ENCODE results near the gene TMEM258.

TMEM258 gene

GRCh38 chr11:61744181-61744580, 48.2 kb downstream of the TMEM258 start:
- Mint-ChIP-seq H3K27me3 (peaks cover 2% of the 10 kb centered on the region), H3K27ac (no peak overlapping the region), H3K4me1 (ENCODE audit: low read depth) (no peaks in the 10 kb centered on the region), H3K4me3 (no peak overlapping the region), H3K9me3 (no peaks in the 10 kb centered on the region), H3K36me3 (ENCODE audit: low read depth) (no peaks in the 10 kb centered on the region)

- Mint-ChIP-seq H3K9me3 (no peaks in the 10 kb centered on the region), H3K27me3 (no peaks in the 10 kb centered on the region), H3K4me1 (ENCODE audit: low read depth) (no peaks in the 10 kb centered on the region), H3K27ac (no peak overlapping the region), H3K36me3 (ENCODE audit: low read depth) (no peaks in the 10 kb centered on the region), H3K4me3 (no peak overlapping the region)
These were observed 48.8 kb downstream of the TMEM258 start for GRCh38 chr11:61743486-61744095.

GRCh38 chr11:61742391-61742790, 50.0 kb downstream of the TMEM258 start:
- Mint-ChIP-seq H3K9me3 (no peaks in the 10 kb centered on the region), H3K36me3 (ENCODE audit: low read depth) (no peaks in the 10 kb centered on the region), H3K27me3 (no peaks in the 10 kb centered on the region), H3K4me3 (no peak overlapping the region), H3K27ac (no peak overlapping the region), H3K4me1 (ENCODE audit: low read depth) (no peaks in the 10 kb centered on the region)

GRCh38 chr11:61739966-61740365, 52.4 kb downstream of the TMEM258 start:
- Mint-ChIP-seq H3K27ac (no peak overlapping the region), H3K9me3 (no peaks in the 10 kb centered on the region), H3K36me3 (ENCODE audit: low read depth) (no peaks in the 10 kb centered on the region), H3K4me1 (ENCODE audit: low read depth) (no peaks in the 10 kb centered on the region), H3K4me3 (no peak overlapping the region), H3K27me3 (no peaks in the 10 kb centered on the region)

- H3K9me3 Mint-ChIP-seq = no peaks in the 10 kb centered on the region
These were observed 53.0 kb downstream of the TMEM258 start for GRCh38 chr11:61739413-61739812.

More at GRCh38 chr11:61739413-61739812, 53.0 kb downstream of the TMEM258 start:
- H3K36me3 Mint-ChIP-seq (ENCODE audit: low read depth) = no peaks in the 10 kb centered on the region
- H3K27me3 Mint-ChIP-seq = no peaks in the 10 kb centered on the region
- no peak overlapping the region for H3K4me3 Mint-ChIP-seq
- no peaks in the 10 kb centered on the region for H3K4me1 Mint-ChIP-seq (ENCODE audit: low read depth)
- H3K27ac Mint-ChIP-seq = no peak overlapping the region
